HTR-8/SVneo (cell line): Measurements from ENCODE around the gene CARD11.

Source experiments
- DNase-seq: peaks from one replicate; pipeline ENCODE4 v3.0.0; 2011; ENCODE audit warnings: low spot score, mixed read lengths; ENCODE audit not compliant: insufficient read length
- FAIRE-seq: peaks from 2 replicates; lab custom pipeline; 2011; peaks lifted over from hg19 to GRCh38; lab: Jason Lieb, UNC

The CARD11 gene

DNA sequence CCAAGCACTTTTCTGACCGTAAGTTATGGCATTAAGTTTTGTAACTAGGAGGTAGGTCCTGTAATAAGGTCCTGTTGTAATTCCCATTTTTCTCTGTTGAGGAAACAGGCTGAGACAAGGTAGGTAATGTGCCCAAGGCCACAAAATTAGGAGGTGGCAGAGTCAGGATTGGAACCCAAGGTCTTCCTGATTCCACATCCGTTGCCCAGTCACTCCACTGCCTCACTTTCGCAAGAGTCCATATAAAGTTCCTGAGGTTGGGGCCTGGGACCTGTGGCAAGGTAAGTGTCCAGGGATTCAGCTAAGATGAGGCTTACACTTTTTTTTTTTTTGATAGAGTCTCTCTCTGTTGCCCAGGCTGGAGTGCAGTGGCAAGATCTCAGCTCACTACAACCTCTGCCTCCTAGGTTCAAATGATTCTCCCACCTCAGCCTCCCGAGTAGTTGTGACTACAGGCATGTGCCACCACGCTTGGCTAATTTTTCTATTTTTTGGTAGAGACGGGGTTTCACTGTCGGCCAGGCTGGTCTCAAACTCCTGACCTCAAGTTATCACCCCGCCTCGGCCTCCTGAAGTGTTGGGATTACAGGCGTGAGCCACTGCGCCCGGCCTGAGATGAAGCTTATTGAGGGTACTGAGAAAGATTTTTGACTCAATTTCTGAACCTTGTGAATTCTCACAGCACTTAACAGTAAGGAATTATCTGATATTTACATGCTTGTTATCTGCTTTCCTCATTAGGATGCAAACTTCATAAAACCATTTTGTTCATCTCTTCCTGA lies 179.3 kb downstream of the CARD11 start:
- FAIRE-seq (no peak), DNase-seq (no peak)

DNA sequence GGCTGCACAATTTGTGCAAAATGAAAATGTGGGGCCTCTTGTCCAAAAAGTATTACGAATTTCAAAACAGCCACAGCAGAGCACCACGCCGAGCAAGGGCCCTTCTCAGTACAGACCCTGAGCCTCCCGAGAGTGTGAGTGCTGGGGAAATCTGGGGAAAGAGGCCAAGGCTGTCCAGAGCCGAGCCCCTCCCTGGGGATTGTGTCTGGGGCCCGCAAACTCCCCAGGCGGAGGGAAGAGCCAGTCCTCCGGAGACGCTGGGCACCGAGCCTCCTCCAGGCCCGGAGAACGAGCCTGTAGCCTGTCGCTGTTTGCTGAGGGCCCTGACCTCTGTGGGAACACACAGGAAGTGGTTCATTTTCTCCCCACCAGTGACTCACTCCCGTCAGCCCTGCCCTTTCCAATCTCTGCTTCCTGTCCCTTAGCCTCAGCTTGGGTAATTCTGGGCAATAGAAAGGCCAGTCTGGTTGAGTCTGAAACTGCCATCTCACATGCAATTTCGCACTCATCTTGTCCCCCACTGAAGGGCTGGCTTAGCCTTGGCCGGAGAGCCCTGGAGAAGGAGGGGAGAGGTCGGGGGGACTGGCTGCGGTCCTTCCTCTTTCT lies 180.1 kb downstream of the CARD11 start:
- FAIRE-seq = peak; percentile 97

DNA sequence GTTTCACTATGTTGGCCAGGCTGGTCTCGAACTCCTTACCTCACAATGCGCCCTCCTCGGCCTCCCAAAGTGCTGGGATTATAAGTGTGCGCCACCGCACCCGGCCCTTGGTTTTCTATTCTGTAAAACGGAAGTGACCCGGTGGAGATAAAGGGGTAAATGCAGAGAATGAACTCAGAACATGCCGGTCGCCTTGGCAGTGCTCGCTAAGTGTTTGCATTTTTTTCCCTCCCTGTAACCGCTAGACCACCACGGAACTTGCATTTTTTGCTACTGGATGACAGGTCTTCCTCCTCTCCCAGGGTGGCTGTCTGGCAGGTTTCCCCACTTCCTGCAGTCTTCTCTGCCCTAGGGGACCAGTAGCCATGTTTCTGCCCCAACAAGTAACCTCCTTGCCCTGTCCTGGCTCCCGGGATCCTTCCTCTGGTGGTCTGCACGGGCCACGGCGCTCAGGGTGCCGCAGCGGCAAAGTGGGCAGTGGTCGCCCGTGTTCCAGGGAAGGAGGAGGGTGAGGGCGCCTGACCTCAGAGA lies 180.8 kb downstream of the CARD11 start:
- FAIRE-seq = no peak
- DNase-seq = no peak

More for the DNA sequence above, 180.1 kb downstream of the CARD11 start:
- DNase-seq = peak; percentile 96

GRCh38 chr7:2861509-2861908 lies 182.2 kb downstream of the CARD11 start:
- DNase-seq = no peak
- FAIRE-seq = no peak

DNA sequence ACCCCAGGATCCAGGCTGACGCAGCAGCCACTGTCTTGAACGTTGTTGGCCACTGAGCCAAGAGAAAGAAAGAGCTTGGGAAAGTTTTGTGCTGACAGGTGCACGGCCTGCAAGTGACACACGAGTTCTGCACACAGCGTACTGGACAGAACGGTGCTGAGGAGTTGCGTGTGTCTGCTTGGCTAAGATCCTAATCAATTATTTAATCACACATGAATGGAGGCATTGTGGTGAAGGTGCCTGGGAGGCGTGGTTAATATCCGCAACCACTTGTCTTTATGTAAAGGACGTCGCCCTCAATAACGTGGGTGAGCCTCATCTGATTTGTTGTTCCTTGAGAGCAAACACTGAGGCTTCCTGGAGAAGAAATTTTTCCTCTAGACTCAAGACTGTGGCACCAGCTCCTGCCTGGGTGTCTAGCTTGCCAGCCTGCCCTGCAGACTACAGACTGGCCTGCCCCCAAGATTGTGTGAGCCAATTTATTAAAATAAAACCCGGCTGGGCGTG lies 183.0 kb downstream of the CARD11 start:
- DNase-seq (no peak), FAIRE-seq (peak; percentile 31)

DNA sequence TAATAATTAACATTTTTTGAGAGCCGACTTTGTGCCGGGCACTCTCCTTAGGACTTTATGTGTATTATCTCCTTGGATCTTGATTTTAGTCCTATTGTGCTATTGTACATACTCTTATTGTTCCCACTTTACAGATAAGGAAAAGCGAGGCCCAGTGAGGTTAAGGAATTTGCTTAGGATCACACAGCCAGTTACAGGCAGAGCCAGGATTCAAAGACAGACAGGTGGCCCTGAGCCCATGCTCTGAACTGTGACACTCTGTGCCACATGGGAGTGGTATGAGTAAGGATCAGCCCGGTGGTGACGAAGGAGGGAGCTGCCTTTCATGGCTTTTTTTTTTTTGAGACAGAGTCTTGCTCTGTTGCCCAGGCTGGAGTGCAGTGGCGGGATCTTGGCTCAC lies 183.7 kb downstream of the CARD11 start:
- DNase-seq (no peak), FAIRE-seq (no peak)

- no peak for FAIRE-seq
- DNase-seq = no peak
Measured at GRCh38 chr7:2858621-2859020, 185.0 kb downstream of the CARD11 start.

DNA sequence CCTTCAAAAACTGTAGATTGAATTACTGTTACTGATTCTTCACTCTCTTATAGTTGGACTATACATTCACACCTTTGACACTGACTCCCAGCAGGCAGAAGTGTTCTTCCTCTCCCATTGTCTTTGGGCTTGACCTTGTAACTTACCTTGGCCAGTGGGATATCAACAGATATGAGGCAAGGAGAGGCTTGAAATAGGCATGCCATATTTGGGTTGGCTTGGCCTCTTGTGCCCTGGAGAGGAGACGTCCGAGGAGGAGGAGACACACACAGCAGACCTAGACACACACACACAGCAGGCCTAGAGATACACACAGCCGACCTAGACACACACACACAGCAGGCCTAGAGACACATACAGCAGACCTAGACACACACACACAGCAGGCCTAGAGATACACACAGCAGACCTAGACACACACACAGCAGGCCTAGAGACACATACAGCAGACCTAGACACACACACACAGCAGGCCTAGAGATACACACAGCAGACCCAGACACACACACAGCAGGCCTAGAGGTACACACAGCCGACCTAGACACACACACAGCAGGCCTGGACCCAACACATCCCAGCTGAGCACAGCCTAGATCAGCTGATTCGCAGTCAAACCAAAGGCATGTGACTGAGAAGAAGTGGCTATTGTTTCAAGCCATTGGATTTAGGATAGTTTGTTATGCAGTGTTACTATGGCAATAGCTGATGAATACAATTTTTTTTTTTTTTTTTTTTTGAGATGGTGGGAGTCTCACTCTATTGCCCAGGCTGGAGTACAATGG lies 187.1 kb downstream of the CARD11 start:
- DNase-seq = no peak

More for the DNA sequence above, 187.1 kb downstream of the CARD11 start:
- peak; percentile 88 for FAIRE-seq
